HG03354 (cell line): ENCODE data around the gene MMP23B.
"Not testable (repeated sequence)": the region's sequence is repeated elsewhere in the genome, so short reads cannot be mapped to it uniquely, and the experiment has no call there.

Experiments
- ATAC-seq: cut with Tn5 transposase; IDR thresholded peaks from one replicate; pipeline ENCODE4 v1.9.1; 2021; ENCODE audit warnings: mild to moderate bottlenecking; ENCODE audit not compliant: unreplicated experiment, poor library complexity, severe bottlenecking

MMP23B gene

DNA sequence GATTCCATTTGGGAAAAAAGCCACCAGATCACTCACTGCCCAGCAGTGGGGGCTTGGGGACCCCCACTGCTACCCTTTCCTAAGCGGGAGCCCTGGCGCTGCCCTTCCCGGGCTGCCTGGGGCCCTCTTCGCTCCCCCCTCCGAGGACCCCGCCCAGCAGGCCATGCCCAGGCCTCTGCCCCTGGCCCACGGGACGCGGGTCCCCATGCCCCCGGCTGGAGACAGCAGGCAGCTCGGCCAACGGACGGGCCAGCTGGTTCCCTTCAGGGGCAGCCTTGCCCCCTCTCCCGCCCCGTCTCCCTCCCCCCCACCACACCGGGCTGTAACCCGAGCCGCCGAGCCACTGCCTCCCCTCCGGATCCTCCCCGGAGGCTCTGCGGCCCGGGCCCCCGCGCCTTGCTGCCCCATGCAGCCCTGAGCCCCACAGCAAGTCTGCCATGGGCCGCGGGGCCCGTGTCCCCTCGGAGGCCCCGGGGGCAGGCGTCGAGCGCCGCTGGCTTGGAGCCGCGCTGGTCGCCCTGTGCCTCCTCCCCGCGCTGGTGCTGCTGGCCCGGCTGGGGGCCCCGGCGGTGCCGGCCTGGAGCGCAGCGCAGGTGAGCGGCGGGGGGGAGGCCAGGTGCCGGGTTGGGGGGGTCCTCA, at the start of gene MMP23B:
Gene MMP23B (plus strand): TSS at position 392 of the 639 bp plus-strand sequence. CDS start 46 bp downstream, at position 438.
- no peak for ATAC-seq

DNA sequence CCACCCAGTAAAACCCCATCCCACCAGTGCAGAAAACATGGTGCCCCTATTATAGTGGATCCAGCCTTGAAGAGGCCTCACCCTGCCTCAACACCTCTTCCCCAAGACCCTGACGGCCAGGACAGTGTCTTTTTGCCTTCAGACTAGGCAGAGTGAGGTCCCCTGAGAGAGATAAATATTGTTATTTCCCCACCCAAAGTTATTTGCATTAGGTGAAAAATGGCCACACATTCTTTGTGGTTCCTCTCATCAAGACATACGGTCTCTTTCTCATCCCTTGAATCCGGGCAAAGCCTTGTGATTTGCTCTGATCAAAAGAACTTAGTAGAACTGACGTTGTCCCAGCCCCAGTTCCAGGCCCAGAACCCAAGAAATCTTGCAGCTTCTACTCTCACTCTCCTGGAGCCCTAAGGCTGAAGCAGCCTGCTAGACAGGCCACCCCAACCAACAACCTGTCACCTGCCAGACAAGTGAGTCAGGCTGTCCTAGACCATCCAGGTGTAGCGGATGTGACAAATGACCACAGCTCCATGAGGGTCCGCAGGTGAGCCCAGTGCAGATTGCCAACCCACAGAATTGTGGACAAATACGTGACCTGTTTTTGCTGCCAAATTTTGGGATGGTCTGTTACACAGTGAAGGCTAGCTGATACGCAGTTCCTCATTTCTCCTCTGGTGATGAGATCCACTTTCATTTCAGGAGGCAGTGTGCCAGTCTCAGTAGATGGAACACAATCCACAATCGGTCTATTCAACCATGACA, 49.2 kb upstream of the MMP23B start:
- no peak for ATAC-seq

GRCh38 chr1:1583347-1584010, 48.5 kb upstream of the MMP23B start:
- no peak for ATAC-seq

- no peak for ATAC-seq
Observed at GRCh38 chr1:1591452-1591851, 40.5 kb upstream of the MMP23B start.

GRCh38 chr1:1593834-1594601, 38.0 kb upstream of the MMP23B start:
- no peak for ATAC-seq

GRCh38 chr1:1594602-1595260, 37.2 kb upstream of the MMP23B start:
- ATAC-seq = no peak

DNA sequence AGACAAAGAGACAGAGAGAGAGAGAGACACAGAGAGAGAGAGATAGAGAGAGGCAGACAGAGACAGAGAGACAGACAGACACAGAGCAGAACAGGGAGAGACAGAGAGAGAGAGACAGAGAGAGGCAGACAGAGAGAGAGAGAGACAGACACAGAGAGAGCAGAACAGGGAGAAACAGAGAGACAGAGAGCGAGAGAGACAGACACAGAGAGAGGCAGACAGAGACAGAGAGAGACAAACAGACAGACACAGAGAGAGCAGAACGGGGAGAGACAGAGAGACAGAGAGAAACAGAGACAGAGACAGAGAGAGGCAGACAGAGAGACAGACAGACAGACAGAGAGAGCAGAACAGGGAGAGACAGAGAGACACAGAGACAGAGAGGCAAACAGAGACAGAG, 36.6 kb upstream of the MMP23B start:
- not testable (repeated sequence) for ATAC-seq

GRCh38 chr1:1596493-1597274, 35.3 kb upstream of the MMP23B start:
- no peak for ATAC-seq

GRCh38 chr1:1597275-1597930, 34.6 kb upstream of the MMP23B start:
- ATAC-seq = no peak

DNA sequence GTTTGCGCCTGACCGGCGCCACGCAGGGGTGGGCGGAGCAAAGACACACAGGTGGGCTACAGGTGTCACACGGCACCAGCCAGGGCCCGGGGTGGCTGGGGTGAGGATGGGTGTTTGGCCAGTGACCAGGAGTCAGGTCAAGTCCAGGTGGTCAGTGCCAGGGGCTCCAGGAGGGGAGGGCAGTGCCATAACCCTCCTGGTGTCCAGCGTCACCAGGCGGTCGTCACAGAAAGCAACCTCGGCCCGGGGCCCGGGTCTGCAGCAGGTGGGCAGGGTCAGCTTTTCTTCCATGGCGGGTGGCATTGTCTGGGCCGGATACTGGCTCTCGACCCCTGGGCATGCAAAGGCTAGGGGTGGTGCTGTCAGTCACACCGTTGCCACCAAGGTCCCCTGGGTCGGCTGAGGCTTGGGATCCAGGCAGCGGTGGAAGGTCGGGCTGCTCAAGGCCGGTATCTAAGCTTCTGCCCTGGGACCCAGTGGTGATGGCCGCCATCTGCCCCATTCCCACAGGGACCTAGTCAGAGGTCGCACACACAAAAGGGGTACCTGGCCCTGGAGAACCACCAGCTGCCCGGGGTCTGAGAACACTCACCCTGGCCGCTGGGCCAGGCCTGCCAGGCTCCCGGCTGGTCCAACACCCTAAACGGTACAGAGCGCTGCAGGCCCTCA, 33.8 kb upstream of the MMP23B start:
- no peak for ATAC-seq

DNA sequence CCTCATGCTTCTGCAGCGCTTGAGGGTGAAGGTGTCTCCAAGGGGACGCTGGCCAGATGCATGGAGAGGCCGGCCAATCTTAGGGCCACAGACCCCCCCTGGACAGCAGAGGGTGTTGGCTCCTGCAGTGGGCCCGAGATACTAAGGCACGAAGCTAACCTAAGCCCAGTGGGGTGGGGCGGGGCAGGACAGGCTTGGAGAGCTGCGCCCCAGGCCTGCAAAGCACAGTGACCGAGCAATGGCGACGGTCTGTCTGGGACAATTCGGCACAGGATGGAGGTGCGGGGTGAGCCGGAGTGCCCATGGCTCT, 33.3 kb upstream of the MMP23B start:
- ATAC-seq = no peak

DNA sequence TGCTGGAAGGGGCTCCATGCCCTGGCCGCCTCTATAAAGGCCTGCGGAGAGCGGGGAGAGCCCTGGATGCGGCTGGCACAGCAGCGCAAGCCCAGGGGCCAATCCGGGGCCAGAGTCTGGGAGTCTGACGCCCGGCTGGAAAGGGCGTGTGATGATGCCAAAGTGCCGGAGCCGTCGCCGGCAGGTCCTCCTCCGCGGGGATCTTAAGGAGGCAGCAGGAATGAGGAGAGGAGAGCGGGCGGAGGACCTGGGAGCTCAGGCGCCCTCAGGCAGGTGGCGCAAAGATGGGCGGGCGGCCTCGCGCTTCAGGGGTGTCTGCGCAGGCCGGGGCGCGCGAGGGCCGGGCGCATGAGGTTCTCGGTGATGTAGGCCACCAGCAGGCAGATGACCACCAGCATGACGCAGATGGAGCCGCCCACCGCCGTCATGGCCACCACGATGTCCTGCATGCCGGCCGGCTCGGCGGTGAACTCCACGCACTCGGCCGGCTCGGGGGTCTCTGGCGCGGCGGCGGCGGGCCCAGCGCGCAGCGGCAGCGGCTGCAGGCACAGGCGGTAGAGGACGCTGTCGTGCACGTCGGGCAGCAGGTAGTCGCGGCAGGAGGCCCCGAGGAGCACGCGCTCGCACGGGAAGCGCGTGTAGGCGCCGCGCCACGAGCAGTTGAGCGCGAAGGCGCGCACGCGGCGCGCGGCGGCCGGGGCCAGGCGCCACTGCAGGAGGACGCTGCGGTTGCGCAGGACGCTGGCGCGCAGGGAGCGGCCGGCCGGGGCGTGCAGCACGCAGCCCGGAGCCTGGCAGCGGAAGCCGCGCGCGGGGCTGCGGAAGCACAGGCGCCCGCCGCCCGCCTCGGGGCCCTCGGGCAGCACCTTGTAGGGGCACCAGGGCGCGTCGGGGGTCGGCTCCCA, 32.7 kb upstream of the MMP23B start:
- no peak for ATAC-seq

DNA sequence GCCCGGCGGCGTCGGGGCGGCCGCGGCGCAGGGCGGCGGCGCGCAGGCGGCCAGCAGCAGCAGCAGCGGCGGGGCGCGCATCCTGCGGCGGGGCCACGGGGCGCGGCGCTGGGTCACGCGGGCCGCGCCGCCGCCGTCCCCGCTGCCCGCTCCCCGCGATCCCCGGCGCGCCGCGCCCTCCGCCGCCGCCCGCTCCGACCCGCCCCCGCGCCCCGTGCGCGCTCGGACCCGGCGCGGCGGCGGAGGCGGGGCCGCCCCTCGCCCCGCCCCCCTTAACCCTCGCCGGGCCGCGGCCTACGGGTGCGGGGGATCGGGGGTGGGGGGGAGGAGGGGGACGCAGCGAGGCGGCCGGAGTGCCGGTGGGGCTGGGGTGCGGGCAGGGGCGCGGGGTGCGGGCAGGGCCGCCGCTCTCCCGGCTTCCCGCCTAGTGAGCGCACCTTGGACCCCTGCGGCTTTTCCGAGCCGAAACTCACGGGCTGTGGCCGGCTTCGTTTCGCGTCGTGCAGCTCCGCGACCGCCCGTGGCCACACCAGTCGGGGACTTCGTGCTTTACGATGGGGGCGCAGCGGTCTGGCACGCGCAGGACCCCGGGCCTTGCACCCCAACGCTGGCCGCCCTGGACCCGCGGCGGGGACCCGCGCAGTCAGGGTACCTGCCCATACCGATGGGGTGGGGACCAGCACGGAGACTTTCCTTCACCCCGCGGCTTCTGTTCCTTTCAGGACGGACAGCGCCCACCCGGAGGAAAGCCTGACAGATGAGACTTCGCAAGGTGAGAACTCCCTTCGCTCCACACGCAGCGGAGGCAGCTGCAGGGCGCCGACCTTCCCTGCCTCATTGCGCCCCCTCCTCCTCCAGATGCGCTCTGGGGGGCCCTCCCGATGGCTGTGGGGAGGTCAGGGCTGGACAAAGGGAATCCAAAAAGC, 31.8 kb upstream of the MMP23B start, which contains the start of gene FNDC10:
Gene FNDC10 (minus strand): TSS at position 201 of the 926 bp plus-strand sequence. CDS start 120 bp downstream, at position 81.
- ATAC-seq = no peak

GRCh38 chr1:1600861-1601563, 31.0 kb upstream of the MMP23B start:
- ATAC-seq = no peak

GRCh38 chr1:1601564-1602303, 30.2 kb upstream of the MMP23B start:
- ATAC-seq = no peak
